HG03342 (cell line): ENCODE data around the gene PIR.
A peak's percentile ranks its signal among the peaks of the same experiment; 100 is the strongest.

Source experiments
- ATAC-seq: cut with Tn5 transposase; IDR thresholded peaks from one replicate; pipeline ENCODE4 v1.9.1; 2021; ENCODE audit warnings: mild to moderate bottlenecking, moderate library complexity; ENCODE audit not compliant: unreplicated experiment

PIR gene

GRCh38 chrX:15350329-15350996 is 142.7 kb downstream of the PIR start:
- no peak for ATAC-seq

- no peak for ATAC-seq
Observed at GRCh38 chrX:15349046-15349445, 144.1 kb downstream of the PIR start.

- no peak for ATAC-seq
Observed at GRCh38 chrX:15345976-15346375, 147.2 kb downstream of the PIR start.

- ATAC-seq: no peak
Observed at GRCh38 chrX:15344106-15344505, 149.0 kb downstream of the PIR start.

- ATAC-seq: no peak
Observed at GRCh38 chrX:15343075-15343476, 150.1 kb downstream of the PIR start.

GRCh38 chrX:15340867-15341266 is 152.3 kb downstream of the PIR start:
- ATAC-seq: no peak

GRCh38 chrX:15336023-15336413 is 157.1 kb downstream of the PIR start:
- no peak for ATAC-seq

GRCh38 chrX:15335135-15336022 is 157.8 kb downstream of the PIR start, which contains the start of gene PIGA:
Gene PIGA (minus strand): TSS chrX:15335523. CDS start chrX:15331930, 3,593 bp downstream.
- peak; percentile 97 for ATAC-seq
